Left lung (tissue), 10 donors: Measurements from ENCODE around the gene RPS6KA2. TPM values are rescaled to one million over a fixed set of nuclear protein-coding genes. Genes with fewer than 3 reads are reported as not detected.

ENCODE experiments used
- ATAC-seq: fragments of 200-7000 bp; cut with Tn5 transposase; one replicate; pipeline ENCODE4 v1.9.1; 2020; ENCODE audit warnings: moderate library complexity
- DNase-seq, 4 donors: peaks; one replicate each; pipeline ENCODE4 v3.0.0-alpha.2; 2013 to 2020
- H3K27ac ChIP-seq, 2 donors: fragments of 200-600 bp; sonication (generic) in 1 of 2; one replicate each; pipeline versions ENCODE4 v1.5.0 to v1.8.0; 2020 to 2021
- H3K27me3 ChIP-seq, 2 donors: fragments of 200-600 bp; sonication (generic) in 1 of 2; one replicate each; pipeline versions ENCODE4 v1.5.0 to v1.8.0; 2020 to 2021
- H3K36me3 ChIP-seq, 2 donors: fragments of 200-600 bp; sonication (generic) in 1 of 2; one replicate each; pipeline versions ENCODE4 v1.5.0 to v1.8.0; 2020 to 2021
- H3K4me1 ChIP-seq, 2 donors: fragments of 200-600 bp; one replicate each; pipeline ENCODE4 v1.8.0; 2021
- H3K4me3 ChIP-seq, 2 donors: fragments of 200-600 bp; sonication (generic) in 1 of 2; one replicate each; pipeline versions ENCODE4 v1.5.0 to v1.8.0; 2020 to 2021; ENCODE audit warnings: mild to moderate bottlenecking in 1 of 2
- H3K9me3 ChIP-seq, 2 donors: fragments of 200-600 bp; sonication (generic) in 1 of 2; one replicate each; pipeline versions ENCODE4 v1.5.0 to v1.8.0; 2020 to 2021
- CTCF ChIP-seq, 2 donors: fragments of 200-600 bp; sonication (generic) in 1 of 2; IDR thresholded peaks; one replicate each; pipeline versions ENCODE4 v1.5.0 to v1.8.0; 2021; ENCODE audit warnings: antibody characterized with exemption in 2 of 2
- intact Hi-C, 2 donors: fragments of 100-400 bp; cut with DNase I; formaldehyde crosslinking; loops; one replicate each; pipeline versions ENCODE4 v1.11.2 to v1.14.2; 2022
- polyA plus RNA-seq, 6 donors: library from polyadenylated mRNA; unstranded; fragments of 120-200 nt; gene quantifications; one replicate each; pipeline ENCODE4 v1.2.1, GENCODE V29; 2013; ENCODE audit not compliant: insufficient read length in 6 of 6
- total RNA-seq, 2 donors: library from RNA; stranded (reverse); fragmentation: NEBNext Ultra II Directional; extraction: Animal tissue kit (Norgen Biotek cat#: 25700); gene quantifications; one replicate each; pipeline ENCODE4 v1.2.1, GENCODE V29; 2021
- donor health status: DM: no; HTN: yes; CAD: no.
- donor health status: DM: no; HTN: no; CAD: no.

RPS6KA2 gene
- total and polyA plus RNA-seq, 8 donors: 42.0 to 160 (median 48.0) TPM

DNA sequence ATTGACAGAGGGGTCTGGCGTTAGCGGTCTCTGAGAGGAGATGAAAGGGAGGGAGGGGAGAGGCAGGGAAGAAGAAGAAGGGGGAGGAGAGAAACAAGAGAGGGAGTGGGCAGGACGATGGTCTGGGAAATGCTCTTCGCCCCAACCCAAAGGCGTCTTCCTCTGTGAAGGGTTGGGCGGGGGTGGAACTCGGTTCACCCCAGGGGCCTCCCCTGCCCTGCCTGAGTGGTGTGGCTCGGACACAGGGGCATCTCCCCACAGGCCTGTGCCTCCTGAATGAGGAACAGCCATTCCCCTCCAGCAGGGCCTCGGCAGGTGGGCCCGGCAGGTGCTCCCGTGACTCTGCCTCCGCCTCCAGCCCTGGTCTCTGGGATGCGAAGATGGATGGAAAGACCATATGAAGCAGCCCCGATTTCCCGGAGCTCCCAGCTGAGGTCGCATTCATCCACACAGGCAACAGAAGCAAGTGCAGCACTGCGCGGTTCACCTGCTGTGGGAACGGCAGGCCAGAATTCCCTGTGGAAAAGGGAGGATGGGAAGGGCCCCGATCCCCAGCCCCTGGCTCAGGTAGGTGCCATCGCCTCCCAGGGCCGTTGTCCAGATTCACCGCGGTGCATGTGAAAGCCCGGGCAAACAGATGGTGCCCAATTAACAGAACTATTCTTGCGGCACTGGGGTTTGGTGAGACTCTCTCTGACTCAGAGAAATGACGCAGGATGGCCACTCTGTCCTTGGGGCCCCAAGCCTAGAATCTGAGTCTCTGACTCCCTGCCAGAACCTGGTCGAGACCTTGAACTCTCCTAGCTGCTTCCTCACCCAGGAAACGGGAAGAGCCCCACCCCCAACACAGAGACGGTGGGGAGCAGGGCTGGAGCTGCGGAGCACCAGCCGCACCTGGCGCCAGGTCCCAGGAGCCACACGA lies 29.4 kb upstream of the RPS6KA2 start:
- Histone ChIP-seq H3K27me3 (peaks cover 0 to 17% of the 10 kb centered on the region in 2 donors), H3K27ac (no peak overlapping the region), H3K4me1 (peaks cover 0 to 12% of the 10 kb centered on the region in 2 donors), H3K9me3 (no peaks in the 10 kb centered on the region), H3K4me3 (no peak overlapping the region), H3K36me3 (no peaks in the 10 kb centered on the region)
- intact Hi-C loops: no loop called here
- peak; percentile 36 for ATAC-seq
- peak in 1 of 4 donors; percentile 74 for DNase-seq
- TF ChIP-seq CTCF (IDR thresholded peaks at IDR 0.05): no peak

DNA sequence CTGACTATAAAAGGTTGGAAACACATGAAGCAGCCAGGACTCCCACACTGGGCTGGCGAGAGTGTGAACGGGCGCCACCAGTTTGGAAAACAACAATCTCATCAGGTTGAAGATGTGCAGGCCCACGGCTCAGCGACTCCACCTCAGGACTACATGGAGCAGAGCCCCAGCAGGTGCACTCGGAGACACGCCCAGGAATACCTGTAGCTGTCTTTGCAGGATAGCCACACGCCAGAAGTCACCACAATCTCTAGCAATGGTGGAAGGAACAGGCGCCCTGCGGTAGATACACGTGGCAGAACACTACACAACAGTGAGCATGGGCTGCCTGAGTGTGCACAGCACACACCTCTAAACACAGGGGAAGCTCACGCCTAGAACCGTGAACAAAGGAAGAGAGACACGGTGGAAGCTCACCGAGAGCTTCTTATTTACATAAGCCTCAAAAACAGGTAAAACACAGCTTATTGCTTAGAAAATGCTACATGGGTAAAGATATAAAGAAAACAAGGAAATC lies 28.7 kb upstream of the RPS6KA2 start:
- TF ChIP-seq CTCF (IDR thresholded peaks at IDR 0.05): no peak
- Histone ChIP-seq H3K4me3 (no peak overlapping the region), H3K27me3 (peaks cover 0 to 17% of the 10 kb centered on the region in 2 donors), H3K4me1 (peaks cover 0 to 12% of the 10 kb centered on the region in 2 donors), H3K9me3 (no peaks in the 10 kb centered on the region), H3K27ac (no peak overlapping the region), H3K36me3 (no peaks in the 10 kb centered on the region)
- DNase-seq: no peak
- no peak for ATAC-seq
- intact Hi-C loops: no loop called here

DNA sequence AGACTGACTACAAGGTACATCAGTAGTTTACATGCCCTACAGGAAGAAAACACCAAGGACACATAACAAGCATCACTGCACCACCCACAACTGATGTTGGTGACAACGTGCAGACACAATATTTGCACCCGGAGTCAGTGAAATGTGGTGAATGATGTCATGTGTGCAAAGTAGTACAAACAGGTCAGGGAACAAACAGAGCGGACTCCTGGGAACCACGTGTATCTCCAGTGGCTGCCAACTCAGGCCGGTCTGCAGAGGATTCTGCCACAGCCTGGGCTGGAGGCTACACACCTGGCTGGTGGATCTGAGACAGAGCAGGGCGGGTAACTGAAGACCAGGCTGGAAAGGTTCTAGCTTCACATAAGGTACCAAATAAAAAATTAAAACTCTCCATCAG lies 28.2 kb upstream of the RPS6KA2 start:
- DNase-seq: no peak
- Histone ChIP-seq H3K4me1 (peaks cover 0 to 12% of the 10 kb centered on the region in 2 donors), H3K36me3 (no peaks in the 10 kb centered on the region), H3K27ac (no peak overlapping the region), H3K4me3 (no peak overlapping the region), H3K9me3 (no peaks in the 10 kb centered on the region), H3K27me3 (peaks cover 0 to 17% of the 10 kb centered on the region in 2 donors)
- no peak for TF ChIP-seq CTCF (IDR thresholded peaks at IDR 0.05)
- intact Hi-C loops: no loop called here
- ATAC-seq: no peak

GRCh38 chr6:166654573-166654972 lies 27.5 kb upstream of the RPS6KA2 start:
- peaks cover 0 to 12% of the 10 kb centered on the region in 2 donors for H3K4me1 ChIP-seq
- ATAC-seq: no peak
- no peak overlapping the region for H3K27ac ChIP-seq
- intact Hi-C loops: no loop called here
- H3K27me3 ChIP-seq: peaks cover 0 to 17% of the 10 kb centered on the region in 2 donors
- H3K36me3 ChIP-seq: no peaks in the 10 kb centered on the region
- H3K9me3 ChIP-seq: no peaks in the 10 kb centered on the region
- TF ChIP-seq CTCF (IDR thresholded peaks at IDR 0.05): no peak
- H3K4me3 ChIP-seq: no peak overlapping the region
- DNase-seq: no peak

DNA sequence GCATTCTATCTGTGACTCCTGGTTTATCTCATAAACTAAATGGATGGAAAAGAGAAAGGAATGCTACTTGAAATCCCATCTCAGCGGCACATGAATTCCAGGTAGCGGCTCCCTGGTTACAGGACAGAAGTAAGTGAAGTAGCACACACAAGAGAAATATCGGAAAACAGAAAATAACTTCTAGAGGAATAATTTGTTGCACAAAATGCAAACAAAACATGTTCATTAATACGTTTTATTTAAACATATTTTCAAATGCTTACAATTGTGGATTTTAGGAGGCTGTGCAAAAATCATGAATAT lies 26.5 kb upstream of the RPS6KA2 start:
- intact Hi-C loops: no loop called here
- Histone ChIP-seq H3K27ac (no peak overlapping the region), H3K9me3 (no peaks in the 10 kb centered on the region), H3K4me3 (no peak overlapping the region), H3K36me3 (no peaks in the 10 kb centered on the region), H3K4me1 (peaks cover 0 to 12% of the 10 kb centered on the region in 2 donors), H3K27me3 (peaks cover 0 to 17% of the 10 kb centered on the region in 2 donors)
- no peak for TF ChIP-seq CTCF (IDR thresholded peaks at IDR 0.05)
- DNase-seq (no peak), ATAC-seq (no peak)
